NCI-H446 treated with DMSO at 0.1 percent for 48 hours (cell line): ENCODE data around the gene ANAPC16.
"Not testable (repeated sequence)": the region's sequence is repeated elsewhere in the genome, so short reads cannot be mapped to it uniquely, and the experiment has no call there.

ENCODE experiments used
- DNase-seq: peaks from one replicate; lab custom pipeline; 2025; lab: John Stamatoyannopoulos, UW

ANAPC16 gene

DNA sequence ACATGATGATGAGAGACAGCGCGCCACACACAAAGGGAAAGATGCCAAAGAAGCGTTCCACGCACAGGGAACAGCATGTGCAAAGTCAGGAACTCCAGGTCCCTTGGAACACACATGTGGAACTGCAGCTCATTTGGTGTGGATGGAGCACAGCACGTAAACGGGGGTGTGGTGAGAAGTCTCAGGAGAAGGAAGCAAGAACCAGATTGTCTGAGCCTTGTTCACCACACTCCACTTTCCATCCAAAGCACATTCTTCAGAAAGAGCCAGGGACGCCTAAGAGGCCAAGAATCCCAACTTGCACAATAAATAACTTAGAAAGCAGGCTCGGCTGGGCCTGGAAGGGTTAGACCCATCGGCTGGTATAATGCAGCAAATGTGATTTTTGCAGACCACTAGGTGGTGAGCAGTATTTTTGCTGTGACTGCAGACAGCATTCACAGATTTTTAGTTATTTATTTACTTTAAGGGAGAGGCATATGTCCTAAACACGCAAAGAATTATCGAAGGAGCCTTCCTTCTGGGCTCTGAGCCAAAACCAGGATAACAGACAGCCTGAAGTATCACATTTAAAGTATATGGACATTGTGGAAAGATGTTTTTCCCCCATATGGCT is 28.1 kb downstream of the ANAPC16 start:
- DNase-seq, result peak; percentile 1

DNA sequence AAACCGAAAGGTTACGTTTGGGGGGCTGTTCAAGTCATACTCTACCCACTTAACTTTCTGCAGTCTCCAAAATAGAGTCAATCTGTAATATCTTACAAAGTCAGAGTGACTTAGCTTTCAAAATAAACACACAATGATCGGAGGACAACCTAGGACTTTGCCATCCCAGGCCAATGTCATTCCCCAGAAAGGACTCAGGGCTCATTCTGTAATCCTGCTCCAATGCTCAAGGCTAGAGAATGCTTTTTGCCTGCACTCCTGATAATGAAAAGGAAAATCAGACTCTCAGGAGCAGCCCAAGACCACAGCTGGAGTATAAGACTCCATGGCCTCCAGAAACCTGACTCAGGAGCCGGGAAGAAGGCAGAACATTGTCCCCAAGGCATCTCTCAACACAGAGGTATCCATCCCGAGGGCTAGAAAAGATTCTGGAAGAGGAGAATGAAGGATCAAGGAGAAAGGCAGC is 28.8 kb downstream of the ANAPC16 start:
- no peak for DNase-seq

DNA sequence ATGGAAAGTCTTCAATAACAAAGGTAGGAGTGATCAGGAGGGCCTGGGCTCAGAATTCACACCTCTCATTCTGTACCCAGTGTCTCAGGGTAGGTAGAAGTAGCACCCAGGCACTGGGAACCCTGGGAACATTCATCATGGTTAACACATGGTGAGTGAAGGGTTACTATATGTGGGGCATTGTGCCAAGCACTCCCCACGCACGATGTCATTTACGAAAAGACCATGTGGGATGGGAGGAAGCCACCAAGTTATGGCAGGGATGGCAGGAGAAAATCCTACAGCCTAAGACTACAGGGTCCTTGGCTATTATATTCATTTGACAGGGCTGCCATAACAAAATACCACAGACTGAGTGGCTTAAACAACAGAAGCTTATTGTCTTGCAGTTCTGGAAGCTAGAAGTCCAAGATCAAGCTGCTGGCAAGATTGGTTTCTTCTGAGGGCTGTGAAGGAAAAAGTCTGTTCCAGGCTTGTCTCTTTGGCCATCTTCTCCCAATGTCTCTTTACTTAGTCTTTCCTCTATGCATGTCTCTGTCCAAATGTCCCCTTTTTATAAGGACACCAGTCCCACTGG is 30.2 kb downstream of the ANAPC16 start:
- DNase-seq, result no peak

DNA sequence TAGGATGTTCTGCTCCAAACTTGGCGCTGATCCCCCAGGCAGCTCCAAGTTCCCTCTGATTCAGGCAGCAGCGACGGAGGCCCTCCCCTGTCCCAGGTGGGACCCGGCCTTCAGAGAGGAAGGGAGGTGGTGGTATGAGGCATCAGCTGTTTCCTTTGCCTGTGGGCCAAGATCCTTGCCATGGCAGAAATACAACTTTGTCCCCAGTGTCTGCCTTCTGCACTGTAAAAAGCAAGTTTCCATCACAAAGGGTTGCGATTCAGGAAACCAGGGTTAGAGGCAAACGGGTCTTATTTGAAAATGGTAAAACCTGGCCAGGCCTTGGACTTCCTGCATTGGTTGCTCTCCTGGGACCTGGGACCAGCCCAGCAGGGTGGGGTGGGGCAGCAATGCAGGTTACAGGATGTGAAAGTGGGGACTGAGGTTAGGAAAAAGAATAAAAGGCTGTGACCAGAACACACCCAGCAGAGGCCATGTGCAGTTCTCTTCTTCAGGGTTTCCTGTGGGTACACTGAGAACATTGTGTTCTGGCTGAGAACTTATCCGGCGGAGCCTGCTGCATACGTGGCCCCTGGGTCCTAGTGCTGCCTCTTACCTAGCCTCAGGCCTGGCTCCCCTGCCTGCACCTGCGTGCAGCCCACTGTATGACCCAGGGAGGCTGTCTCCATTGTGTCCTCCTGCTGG is 32.8 kb downstream of the ANAPC16 start:
- DNase-seq, result no peak

DNA sequence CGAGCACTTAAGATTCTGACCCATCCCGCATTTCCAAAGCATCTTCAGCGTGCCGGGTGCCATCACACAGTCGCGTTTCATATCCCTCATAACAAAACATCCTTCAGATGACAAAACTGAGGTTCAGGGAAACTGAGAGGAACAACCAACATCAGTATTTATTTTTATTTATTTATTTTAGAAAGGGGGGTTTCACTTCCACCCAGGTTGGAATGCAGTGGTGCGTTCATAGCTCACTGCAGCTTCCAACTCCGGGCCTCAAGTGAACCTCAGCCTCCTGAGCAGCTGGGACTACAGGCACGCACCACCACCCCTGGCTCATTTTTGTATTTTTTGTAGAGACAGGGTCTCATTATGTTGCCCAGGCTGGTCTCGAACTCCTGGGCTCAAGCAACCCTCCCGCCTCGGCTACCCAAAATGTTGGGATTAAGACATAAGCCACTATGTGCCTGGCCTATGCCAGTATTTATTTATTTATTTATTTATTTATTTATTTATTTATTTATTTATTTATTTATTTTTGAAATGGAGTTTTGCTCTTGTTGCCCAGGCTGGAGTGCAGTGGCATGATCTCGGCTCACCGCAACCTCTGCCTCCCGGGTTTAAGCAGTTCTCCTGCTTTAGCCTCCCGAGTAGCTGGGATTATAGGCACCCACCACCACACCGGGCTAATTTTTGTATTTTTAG is 33.5 kb downstream of the ANAPC16 start:
- not testable (repeated sequence) for DNase-seq

DNA sequence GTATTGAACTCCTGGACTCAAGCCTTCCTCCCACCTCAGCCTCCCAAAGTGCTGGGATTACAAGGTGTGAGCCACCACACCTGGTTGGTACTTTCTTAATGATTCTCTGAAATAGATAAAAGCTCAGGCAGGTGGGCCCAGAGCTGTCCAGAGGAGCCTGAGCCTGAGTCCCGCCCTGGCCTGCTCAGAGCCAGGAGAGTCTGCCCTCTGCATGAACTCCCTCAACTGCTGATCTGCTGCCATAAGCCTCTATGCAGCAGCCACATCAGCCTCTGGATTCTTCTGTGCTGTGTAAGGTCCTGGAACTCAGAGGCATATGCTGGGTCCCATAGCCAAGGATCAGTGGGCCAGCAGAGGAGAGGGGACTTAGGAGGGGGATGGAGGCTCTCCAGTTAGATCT is 34.9 kb downstream of the ANAPC16 start:
- DNase-seq, result no peak

DNA sequence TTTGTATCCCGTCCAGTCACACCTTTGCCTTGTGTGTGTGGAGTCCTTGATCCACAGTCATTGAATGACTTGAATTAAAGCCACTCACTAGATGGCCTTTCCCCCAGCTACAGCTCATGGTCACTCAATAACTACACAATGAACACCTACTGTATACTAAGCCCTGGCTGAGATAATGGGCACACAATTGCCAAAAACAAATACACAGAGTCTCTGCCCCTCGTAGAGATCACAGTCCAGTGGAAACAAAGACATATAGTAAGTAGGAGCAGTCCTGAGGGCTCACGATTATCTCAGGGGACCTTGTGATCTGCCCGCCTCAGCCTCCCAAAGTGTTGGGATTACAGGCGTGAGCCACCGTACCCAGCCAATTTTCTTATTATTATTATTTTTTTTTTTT is 35.8 kb downstream of the ANAPC16 start:
- no peak for DNase-seq

DNA sequence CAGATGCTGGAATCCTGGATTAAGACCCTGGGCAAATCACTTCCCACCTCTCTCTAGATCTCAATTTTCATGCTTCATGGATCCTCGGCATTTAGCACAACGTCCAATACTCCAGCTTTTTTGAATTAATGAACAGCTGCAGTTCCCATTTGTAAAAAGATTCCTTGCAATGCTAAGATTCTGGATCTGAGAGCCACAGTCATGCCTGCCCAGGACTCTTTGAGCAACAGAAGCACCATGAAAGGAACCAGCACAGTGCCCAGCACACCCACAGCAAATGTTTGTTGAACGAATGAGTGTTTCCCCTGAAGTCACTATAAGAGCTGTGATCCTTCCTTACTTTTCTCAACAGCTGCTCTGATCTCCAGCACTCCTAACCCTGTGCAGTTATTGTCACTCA is 37.2 kb downstream of the ANAPC16 start:
- DNase-seq, result no peak

DNA sequence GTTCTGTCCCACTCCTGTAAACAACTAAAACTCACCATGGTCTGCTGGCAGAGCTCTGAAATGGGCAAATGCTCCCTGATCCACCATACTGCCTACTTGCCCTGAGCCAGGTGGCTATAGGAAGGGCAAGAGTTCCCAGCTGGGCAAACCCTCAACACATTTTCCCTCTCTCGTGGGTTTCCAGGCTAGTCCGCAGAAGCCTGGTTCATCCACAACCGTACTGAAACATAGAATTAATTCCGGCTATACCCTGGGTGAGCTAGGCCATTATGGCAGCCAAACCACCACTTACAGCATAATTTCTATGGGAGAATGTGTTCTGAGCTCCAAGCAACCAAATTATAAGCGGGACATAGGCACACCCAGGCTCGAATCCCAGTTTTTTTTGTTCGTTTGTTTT is 37.8 kb downstream of the ANAPC16 start:
- no peak for DNase-seq

DNA sequence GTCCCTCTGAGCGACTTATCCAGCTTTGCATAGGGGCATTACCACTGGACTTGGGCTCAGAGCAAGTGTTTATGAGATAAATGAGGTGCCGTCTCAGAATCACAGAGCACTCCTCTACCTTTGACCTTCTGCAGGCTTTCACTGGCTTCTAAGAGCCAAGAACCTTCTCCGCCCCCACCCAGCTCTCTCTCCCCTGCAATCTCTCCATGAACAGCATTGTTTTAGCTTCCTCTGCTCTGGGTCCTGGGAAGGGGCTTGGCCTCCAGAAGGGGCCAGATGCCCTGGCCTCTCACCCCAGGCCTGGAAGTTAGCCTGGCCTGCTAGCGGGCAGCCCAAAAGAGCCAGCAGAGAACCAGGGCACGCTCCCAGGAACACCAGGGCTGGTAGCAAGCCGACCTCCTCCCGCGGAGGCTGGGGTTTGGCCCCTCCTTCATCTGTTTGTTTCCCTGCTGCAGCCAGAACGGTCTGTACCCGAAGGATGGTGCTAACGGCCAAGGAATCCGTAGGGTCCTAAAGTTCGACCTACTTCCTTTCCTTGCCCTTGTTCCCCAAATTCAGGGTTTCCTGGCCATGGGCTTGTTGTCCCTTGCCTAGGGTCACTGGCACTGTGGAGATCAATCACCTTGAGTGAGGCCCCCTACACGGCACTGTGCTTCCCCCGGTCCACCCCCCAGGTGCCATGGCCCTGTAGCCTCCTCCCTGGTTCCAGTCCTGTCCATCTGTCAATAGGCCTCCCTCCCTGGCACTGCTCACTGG is 39.2 kb downstream of the ANAPC16 start:
- peak; percentile 11 for DNase-seq

DNA sequence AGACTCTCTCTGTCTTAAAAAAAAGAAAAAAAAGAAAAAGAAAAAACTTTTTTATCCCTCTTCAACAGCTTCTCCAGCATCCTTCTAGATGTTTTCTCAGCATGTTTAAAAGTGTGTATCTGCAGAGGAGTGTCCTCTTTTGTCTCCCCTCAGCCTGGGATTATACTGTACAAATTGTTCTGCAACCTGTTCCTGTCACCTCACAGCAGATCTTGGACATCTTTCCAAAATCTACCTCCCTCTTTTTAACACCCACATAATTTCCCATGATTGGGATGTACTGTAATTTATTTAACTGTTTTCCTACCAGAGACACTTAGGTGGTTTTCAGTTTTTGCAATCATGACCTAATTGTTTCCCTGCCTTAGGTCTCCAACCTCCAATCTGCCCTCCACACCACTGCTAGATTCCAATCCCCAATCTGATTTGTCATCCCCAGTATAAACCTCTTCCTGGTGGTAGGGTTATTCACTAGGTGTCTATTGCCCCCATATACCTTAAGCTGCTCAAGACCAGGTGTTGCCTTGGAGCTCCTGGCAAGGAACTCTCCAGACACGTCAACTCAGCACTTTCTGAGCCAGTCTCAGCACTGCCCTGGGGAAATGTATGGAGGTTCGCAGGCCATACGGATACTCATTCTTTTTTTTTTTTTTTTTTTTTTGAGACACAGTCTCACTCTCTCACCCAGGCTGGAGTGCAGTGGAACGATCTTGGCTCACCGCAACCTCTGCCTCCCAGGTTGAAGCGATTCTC is 40.3 kb downstream of the ANAPC16 start:
- DNase-seq, result no peak

DNA sequence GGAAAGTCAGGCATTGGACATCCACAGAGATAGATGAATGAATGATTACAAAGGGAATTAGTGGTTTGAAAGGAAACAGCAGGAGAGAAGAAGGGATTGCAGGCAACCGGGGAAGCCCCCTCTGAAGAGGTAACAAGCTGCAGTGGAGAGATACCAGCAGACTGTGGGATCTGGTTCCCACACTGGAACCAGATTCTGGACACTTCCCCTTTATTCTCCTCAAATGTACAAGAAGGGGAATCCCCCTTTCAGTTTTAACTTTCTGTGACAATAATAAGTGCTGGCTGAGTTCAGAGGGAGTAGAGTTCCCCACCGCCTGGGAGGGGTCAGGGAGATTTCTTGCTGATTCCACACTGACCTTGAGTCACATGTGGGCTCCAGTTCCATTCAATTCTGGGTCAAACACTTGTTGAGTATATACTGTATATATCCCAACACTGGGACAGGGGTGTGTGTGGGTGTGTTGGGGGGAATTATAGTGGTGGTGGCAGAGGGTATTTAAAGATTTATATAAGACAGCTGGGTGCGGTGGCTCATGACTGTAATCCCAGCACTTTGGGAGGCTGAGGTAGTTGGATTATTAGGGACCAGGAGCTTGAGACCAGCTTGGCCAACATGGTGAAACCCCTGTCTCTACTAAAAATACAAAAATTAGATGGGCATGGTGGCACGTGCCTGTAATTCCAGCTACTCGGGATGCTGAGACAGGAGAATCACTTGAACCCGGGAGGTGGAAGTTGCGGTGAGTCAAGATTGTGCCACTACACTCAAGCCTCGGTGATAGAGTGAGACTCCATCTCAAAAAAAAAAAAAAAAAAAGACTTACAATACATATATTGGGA is 41.5 kb downstream of the ANAPC16 start:
- DNase-seq, result no peak

DNA sequence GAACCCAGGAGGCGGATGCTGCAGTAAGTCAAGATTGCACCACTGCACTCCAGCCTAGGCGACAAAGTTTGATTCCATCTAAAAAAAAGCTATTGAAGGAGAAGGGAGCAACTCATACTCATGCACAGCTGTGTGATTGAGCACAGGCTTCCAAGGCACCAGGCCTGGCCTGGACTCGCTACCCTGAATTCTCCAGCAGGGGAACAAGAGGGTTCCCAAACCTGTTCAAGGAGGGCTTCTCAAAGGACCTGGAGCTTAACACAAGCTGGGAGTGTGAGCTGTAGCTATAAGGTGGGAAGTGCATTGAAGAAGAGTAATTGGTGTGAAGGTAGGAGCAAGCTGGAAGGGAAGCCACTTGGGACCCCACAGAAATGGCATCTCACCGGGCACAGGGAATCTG is 42.8 kb downstream of the ANAPC16 start:
- no peak for DNase-seq

DNA sequence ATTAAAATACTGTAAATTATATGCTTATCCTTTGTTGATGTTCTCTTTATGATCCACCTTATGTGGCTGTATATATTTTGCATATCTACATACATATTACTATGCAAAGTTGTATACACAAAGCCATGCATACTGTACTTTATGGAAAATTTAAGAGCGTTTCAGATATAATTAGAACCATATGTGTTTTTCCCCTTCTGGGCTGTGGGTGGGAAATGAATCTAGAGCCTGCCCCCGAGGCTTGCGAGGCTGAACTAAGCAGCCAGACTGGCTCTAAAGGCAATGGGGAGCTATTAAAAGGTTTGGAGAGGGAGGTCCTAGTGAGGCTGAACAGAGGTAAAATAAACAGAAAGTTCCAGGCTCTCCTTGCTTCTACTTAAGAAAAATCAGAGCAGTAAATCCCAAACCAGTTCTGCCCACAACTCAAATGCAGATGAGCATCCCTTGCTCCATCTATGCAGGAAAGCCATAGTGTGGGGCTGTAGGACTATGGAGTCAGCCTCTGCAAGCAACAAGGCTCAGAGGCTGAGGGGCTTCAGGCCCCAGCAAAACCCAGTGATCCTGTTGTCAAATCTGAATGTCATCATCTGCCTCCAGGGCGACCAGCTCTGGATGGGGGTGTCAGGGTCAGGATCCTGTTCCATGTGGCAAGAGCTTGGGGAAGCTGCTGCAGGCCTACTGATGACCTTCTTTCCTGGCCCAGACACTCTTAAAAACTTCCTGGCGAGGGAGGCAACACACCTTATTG is 43.9 kb downstream of the ANAPC16 start:
- no peak for DNase-seq

DNA sequence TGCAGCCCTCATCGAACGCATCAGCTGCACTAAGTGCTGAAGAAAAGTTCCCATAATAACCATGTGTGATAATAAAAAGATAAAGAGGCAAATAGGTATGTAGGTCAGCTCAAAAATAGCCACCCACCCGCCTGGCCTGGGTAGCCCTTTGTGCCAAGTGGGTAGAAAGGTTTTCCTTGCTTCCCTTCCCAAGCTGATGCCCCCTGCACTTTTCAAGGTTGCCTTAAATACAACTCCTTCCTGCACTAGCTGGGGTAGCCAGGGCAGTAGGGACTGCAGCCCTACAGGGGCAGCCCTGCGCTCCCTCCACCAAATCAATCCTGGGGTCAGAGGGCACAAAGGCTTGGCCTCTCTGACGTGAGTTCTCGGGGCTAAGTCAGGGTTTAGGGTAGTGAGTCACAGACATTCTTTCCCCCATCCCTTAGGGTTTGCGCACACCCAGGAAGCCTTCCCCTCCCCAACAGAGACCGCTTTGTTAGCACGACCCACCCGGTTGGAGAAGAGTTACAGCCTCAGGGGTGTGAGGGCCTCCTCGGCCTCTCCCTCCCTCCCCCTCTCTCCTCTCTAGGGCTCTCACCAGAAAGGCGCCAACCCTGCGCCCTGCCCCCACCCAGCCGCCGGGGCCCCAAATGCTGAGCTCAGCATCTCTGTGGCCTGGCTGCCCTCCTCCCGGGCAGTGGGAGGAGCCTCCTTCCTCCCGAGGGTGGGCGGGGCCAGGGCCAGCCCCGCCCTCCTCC is 44.6 kb downstream of the ANAPC16 start:
- no peak for DNase-seq

DNA sequence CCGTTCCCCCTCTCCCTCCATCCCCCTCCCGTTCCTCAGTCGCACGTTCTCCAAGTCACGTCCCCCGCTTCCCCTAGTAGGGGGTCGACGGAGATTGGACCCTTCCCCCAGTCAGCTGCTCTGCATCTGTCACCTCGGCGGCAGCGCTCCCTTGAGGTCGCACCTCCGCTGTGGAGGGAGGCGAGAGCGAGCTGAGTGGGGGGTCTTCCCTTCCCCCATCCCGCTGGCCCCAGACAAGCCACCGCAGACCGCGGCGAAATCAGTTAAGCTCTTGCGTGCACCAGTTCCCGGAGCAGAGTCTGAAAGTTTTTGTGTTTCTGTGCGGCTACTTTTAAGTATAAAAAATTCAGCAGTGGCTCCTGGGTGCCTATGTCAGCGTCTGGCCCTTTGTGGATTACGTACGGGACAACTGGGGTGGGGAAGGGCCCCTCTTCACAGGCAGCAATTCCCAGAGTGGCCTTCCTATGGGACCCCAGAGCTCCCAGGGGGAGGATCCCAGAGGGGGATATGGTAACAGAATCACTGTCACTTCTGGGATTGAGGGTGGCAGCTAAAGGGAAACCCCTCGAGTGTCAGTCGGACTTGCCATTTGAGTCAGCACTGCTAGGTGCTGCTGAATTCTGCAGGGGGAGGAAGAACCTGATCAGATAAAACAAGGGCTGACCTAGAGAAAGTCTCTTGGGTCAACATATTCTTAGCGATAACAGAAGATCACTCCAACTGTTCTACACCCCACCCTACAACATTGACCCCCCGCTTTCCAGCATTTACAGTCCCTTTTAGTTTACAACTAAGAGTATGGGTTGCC is 45.4 kb downstream of the ANAPC16 start:
- DNase-seq, result no peak

DNA sequence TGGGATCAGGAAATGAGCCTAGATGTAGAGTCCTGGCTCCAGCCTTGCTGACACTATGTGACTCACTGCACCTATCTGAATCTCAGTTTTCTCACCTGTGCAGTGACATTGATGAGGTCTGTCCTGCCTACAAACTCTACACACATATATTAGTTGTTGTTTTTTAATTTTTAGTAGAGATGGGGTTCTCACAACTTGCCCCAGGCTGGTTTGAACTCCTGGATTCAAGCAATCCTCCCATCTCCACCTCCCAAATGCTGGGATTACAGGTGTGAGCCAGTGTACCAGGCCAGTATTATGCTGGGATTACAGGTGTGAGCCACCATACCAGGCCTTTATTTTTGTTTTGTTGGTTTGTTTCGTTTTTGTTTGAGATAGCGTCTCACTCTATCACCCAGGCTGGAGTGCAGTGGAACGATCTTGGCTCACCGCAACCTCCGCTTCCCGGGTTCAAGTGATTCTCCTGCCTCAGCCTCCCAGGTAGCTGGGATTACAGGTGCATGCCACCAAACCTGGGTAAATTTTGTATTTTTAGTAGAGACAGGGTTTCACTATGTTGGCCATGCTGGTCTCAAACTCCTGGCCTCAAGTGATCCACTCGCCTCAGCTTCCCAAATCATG is 46.1 kb downstream of the ANAPC16 start:
- no peak for DNase-seq
